LNCaP clone FGC (cell line): ENCODE measurements around the gene UBXN11.

ENCODE experiments used
- DNase-seq: peaks from one replicate; pipeline ENCODE4 v3.0.0-alpha.2; 2011; ENCODE audit warnings: low read depth
- H3K4me3 ChIP-seq: 2 replicates; pipeline ENCODE4 v1.5.1; 2011; ENCODE audit warnings: mild to moderate bottlenecking, low read depth, low read length, control low read depth
- CTCF ChIP-seq: IDR thresholded peaks from 2 replicates; pipeline ENCODE4 v1.5.1; 2012; ENCODE audit warnings: mild to moderate bottlenecking; ENCODE audit not compliant: control insufficient read depth, insufficient read depth; ENCODE audit errors: extremely low read depth

UBXN11 gene

GRCh38 chr1:26323382-26323781, 16.9 kb upstream of the UBXN11 start:
- H3K4me3 ChIP-seq: no peak overlapping the region
- TF ChIP-seq CTCF: no peak
- no peak for DNase-seq

GRCh38 chr1:26322042-26322331, 15.6 kb upstream of the UBXN11 start:
- TF ChIP-seq CTCF: no peak
- DNase-seq: no peak
- no peak overlapping the region for H3K4me3 ChIP-seq

- peak; percentile 63 for TF ChIP-seq CTCF
- no peak overlapping the region for H3K4me3 ChIP-seq
- no peak for DNase-seq
These were observed 15.0 kb upstream of the UBXN11 start for GRCh38 chr1:26321315-26322041.

- TF ChIP-seq CTCF: no peak
These were observed 14.5 kb upstream of the UBXN11 start for GRCh38 chr1:26320896-26321295.

GRCh38 chr1:26318338-26319064, 12.1 kb upstream of the UBXN11 start:
- TF ChIP-seq CTCF: no peak
- no peak overlapping the region for H3K4me3 ChIP-seq
- no peak for DNase-seq

More at GRCh38 chr1:26320896-26321295, 14.5 kb upstream of the UBXN11 start:
- no peak overlapping the region for H3K4me3 ChIP-seq
- DNase-seq: no peak

- DNase-seq: no peak
- no peak within 1 kb of the TSS for H3K4me3 ChIP-seq
- no peak for TF ChIP-seq CTCF
These were observed 11.3 kb upstream of the UBXN11 start, which contains the start of gene CD52 for GRCh38 chr1:26317612-26318337. Gene CD52, plus strand, starts transcription at chr1:26317958. Its CDS starts 60 bp downstream, at chr1:26318018.
